Renal cortical epithelial cell (primary cell): Measurements from ENCODE around the gene CPNE2. TPM values are rescaled to one million over a fixed set of nuclear protein-coding genes. Genes with fewer than 3 reads are reported as not detected.

Source experiments
- DNase-seq: peaks from one replicate; pipeline ENCODE4 v3.0.0-alpha.2; 2011; ENCODE audit warnings: low read depth
- total RNA-seq: library from RNA; depleted of rRNA; stranded (reverse); fragments of >200 nt; gene quantifications from 2 replicates; pipeline ENCODE4 v1.2.3, GENCODE V29; 2014

The CPNE2 gene
- total RNA-seq, 1 donor from 2014 or later, result 32.2 TPM

DNA sequence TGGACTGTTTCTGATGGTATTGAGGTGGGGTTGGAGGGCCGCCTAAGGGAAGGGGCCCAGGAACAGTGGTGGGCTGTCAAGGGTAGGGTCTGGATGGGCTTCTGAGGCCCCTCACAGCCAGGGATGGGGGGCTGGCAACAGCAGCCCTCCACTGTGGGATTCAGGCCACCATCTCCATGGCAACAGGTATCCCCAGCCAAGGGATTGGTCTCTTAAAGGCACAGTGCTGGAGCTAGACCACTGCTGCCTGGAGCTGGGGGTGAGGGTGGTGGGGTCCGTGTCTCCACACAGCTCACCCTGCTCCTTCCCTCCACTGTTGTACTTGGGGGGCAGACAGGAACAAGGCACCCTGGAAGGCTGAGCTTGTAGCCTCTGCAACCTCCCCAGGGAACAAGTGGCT, 51.6 kb downstream of the CPNE2 start:
- no peak for DNase-seq

DNA sequence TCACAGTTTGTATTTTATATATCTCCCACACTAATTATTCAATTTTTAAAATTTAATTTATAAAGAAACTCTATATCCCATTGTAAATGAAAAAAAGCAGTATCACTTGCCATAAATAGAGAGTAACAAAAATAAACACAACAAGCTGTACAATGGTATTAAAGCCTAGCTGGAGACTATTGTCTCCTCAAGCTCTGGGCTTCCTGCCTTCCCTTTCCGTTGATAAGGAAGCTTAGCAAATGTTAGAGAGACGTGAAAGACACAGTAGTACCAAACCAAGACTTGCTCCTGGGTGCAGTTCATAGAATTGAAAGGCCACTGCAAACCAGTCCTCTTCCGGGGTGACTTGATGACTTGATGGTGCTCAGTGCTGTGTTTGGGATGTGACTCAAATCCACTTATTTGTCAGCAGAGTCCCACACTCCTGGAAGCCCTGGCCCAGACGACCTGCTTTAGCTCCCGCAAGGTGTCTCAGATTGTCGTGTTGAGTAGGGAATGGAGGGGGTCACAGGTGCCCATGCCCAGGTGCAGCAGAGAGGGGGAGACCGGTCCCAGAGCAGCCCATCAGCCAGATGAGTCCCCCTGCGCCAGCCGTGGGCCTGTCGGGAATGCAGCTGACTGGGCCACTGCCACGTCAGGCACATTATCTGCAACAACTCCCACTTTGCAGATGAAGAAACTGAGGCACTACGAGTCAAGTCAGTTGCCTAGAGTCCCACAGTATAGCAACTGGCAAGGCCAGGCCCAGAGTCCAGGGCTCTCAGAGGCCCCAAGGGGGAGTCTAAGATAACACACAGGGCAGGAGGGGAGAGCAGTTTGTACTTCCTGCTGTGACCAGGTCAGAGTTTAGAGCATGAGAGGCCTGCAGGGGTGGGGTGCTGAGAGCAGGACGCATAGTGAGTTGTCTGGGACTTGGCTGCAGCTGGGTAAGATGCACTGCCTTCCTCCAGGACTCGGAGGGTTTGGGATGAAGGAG, 53.0 kb downstream of the CPNE2 start:
- DNase-seq, result no peak

DNA sequence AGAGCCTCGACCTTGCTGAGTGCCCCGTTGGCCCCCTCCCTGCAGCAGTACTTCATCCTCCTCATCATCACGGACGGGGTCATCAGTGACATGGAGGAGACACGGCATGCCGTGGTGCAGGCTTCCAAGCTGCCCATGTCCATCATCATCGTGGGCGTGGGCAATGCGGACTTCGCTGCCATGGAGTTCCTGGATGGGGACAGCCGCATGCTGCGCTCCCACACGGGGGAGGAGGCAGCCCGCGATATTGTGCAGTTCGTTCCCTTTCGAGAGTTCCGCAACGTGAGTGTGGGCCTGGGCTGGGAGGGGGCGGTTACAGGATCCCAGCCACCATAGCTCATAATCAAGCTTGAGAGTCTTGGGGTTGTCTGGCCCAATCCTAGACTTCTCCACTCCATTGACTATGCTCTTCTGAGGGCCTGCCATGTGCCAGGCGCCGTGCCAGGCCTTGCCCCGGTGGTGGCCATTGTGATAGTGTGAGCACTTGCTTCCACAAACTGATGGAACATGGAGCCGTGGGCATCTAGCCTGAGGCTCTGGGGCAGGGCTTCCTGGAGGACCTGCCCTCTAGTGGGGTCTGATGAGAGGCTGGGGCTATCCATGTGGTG, 53.8 kb downstream of the CPNE2 start:
- DNase-seq, result no peak

DNA sequence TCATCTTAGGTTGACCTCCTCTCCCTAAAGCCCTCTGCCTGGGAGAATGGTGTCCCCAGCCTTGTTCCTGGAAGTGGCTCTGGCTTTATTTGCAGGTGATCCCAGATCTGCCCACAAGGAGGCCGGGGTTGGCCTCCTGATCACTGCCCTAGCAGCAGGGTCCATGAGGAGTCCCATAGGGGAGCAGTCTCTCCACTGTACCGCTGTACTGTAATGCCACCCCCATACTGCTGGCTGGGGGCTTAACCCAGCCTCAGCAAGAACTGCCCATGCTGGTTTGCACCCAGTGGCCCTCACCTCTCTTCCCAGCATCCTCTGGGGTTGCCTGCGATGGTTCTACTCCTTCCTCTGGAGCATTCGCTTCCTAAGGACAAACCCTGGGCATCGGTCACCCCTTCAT, 54.4 kb downstream of the CPNE2 start:
- DNase-seq, result no peak

DNA sequence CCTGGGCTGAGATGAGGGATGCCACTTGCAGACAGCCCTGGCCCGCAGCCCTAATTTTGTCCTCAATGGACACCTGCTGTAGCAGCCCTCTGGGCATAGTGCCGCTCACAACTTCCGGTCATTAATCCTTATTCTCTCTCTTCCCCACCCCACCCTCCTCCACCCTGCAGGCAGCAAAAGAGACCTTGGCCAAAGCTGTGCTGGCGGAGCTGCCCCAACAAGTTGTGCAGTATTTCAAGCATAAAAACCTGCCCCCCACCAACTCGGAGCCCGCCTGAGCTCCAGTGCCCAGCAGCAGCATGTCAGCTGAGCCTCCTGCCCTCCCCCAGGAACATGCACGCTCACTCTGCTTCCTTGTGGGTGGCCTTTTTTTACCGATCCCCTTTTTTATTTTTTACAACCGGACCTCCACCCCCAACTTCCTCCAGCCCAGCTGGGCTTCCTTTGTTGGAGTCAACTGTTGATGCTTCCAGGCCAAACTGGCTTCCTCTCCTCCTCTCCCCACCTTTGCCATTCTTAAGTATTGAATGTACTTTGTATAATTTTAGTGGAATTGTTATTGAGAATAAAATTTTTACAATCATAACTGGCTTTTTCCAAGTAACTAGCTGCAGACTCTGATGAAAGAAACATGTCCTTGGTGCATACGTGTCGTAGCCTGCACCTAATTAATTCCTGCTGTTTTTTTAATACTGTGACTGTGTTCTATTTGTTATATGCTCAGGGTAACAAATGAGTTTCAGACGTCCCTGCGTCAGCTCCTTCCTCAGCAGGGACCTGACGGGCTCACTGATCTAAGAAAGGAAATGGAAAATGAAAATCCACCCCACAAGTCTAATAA, 55.2 kb downstream of the CPNE2 start:
- DNase-seq, result no peak

DNA sequence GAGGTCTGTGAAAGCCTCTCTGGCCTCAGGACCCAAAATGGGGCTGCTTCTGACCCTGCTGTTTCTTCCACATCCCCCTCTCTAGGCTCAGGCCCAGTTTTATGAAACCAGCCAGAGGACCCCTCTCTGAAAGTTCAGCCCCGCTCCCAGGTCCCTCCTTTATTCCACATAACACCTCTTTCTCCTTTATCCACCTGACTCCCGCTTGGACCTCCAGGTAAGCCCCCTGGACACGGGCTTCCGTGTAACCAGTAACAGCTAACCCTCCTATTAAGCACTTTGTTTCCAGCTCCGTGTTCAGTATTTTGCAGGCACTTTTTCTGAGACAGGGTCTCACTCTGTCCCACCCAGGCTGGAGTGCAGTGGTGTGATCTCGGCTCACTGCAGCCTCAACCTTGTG, 56.1 kb downstream of the CPNE2 start:
- no peak for DNase-seq

DNA sequence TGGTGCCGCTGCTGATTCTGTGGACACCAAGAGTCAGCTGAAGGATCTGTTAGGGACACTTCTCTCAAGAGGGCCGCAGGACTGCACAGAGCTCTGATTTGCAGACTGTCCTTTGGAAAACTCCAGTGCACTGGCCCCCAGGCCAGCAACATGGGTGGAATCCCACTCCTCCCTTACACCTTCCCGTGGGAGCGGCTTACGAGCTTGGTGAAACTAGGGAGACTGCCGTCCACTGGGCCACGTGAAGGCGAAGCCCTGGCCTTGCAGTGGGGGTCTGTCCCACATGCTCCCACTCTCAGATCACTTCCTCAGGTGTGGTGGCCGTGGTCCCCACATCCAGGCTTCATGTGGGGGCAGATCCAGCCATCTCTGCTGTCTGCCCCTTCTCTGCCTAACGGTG, 57.0 kb downstream of the CPNE2 start:
- no peak for DNase-seq

DNA sequence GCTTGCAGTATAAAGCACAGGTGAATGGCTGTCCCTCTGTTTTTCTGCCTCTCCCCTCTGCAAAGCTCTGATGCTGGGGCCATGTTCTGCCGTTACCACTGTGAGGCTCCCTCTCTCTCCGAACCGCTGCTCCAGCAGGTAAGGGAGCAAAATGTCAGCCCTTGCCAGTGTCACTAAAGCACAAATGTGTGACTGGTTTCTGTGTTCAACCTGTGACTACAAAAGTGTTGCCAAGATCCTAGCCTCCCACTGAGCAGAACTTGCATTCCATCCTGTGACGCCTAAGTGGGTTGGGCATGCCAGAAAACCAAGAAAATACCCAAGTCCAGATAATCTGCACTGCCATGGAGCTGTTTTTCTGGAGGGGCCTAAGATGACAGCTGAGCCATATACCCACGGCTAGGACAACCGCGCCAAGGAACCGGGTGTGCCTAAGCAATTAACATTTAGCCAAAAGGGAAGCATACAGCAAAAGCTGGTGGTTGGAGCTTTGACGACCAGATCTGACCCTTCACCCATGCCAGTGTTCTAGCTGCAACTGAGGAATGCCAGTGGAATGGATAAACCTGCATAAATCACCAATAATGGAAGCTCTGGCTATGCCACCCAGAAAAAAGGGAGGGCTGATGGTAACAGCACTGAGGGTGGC, 58.4 kb downstream of the CPNE2 start:
- peak; percentile 32 for DNase-seq

DNA sequence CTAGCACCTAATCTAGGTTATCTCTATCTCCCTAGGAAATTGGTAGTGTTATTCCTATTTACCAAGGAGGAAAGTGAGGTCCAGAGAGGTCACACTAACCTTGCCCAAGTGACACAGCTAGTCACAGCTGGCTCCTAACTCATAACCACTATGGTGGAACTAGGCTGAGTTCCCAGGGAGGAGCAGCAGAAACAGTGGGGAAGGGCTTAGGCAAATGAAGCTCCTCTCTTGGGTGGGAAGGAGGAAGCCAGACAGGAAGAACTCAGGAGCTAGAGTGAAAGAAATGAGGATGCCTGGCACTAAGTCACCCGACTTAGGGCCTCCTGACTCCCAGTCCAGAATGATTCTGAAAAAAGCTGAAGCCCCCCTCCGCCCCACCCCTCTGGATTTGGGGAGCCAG, 59.0 kb downstream of the CPNE2 start:
- DNase-seq, result no peak

DNA sequence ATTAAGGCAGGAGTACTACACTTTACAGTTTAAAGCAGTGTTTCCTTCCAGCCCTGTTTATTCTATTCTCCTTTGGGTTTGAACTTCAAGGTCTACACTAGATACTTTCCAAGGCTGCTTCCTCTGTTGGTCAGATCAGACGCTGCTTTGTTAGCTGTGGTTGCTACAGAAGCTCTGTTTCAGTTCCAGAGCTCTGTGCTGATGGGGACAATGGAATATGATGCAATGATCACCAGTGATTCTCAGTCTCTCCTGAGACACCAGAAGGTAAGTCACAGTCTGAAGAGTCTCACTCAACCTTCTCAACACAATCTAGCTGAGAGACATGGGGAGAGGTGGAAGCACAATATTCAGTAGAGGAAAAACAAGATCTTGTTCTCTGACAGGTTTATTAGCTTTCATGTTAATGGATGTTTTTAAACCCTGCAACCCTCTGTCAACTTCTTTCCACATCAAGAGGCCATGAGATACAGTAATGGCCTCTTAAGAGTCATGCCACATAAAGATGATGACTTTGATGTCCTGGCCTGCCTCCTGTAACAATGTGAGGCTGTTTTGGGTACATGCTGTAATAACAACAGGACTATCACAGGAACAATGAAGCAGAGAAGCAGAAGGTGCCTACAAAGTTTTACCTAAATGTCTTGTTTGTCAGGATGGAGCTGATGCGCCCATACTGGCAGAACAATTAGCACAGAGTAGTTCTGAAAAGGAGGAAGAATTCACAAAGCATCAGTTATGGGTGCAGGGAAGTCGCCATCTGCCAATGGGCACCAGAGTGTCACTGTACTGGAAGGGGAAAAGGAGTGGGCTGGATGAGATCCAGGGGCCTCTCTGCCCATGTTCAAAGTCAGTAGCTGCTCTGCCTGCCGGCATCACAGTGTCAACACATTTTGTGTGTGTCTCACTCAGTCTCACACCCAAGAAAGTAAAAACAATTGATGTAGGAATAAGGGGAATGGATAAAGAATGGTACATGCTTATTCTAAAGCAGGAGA, 60.0 kb downstream of the CPNE2 start:
- no peak for DNase-seq

DNA sequence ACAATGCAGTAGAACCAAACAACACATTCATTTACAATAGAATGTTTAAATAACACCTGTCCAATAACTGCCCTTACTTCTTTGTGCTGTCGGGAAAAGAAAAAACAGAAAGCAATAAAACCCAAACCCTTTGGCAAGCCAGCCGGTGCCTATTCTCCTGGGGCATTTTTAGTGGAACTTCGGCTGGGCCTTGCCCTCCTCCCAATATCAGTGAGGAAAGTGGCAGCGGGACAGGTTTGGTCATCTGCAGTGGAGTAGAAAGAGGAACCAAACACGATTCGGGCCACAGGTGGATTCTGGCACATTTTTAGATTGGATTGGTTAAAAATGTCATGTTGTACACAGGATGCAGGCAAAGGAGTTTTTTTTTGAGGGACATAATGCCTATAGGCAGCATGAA, 61.5 kb downstream of the CPNE2 start:
- DNase-seq, result no peak

DNA sequence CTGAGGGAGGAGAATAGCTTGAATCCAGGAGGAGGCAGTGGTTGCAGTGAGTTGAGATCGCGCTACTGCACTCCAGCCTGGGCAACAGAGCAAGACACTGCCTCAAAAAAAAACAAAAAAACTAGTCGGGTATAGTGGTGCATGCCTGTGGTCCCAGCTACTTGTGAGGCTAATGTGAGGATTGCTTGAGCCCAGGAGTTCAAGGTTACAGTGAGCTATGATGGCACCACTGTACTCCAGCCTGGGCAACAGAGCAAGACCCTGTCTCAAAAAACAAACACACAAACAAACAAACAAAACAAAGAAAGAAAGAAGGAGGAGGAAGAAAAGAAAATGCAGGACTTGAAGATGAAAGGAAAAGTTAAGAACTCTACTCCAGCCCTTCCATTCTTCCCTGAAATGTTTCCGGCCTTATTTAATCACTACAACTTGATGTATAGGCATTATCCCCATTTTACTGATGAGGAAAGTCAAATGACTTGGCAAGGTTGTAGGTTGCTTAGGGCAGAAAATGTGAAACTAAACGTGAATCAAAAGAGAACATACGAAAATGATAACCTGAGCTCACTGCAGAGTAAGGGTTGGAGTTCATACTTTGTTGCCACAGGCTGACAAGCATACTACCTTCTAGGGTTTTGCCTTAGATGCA, 63.4 kb downstream of the CPNE2 start:
- no peak for DNase-seq

DNA sequence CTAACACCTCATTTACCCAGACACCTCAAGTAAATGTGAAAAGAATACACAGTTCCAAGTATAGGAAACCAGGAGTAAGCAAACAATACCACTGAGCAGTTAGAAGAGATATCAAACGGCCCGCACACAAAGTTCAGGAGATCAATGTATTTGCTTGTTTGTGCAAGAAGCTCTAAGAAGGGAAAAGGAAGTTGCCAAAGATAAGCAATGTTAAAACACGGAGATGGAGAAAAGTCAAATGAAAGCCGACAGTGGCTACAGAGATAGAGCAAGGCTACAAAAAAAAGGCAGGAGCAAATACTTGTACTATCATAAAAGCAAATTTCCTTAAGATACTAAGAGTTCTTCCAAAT, 63.9 kb downstream of the CPNE2 start:
- DNase-seq, result no peak

DNA sequence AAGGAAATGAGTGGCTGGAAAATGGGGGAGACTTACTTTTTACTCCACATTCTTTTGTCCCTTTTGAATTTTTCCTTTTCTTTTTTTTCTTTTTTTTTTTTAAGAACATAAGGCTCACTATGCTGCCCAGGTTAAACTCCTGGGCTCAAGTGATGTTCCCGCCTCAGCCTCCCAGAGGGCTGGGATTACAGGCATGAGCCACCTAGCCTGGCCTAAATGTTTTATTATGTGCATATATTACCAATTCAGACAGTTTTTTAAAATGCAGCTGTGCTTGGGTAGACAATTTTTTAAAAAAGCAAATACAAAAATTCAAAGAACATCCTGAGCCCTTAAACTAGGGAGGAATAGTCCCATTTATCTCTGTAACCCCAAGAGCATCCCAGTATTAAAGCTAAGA, 65.2 kb downstream of the CPNE2 start:
- DNase-seq, result no peak

DNA sequence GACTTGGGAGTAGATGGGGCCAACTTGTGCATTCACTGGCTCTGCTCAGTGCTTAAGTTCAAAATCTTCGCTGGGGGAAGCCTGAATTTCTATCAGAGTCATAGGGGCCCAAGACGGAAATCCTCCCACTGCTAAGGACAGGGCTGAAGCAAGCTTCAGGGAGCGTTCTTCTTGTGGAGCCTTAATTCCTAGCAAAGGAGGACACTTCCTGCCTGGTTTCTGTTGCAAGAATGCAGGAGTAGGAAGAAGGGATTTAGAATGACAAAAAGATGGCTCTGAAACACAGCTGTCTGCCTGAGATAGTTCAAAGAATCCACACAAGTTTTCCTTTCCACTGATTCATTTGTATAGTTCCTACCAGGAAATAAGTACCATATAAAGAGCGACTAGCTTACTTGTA, 67.1 kb downstream of the CPNE2 start:
- DNase-seq, result no peak

DNA sequence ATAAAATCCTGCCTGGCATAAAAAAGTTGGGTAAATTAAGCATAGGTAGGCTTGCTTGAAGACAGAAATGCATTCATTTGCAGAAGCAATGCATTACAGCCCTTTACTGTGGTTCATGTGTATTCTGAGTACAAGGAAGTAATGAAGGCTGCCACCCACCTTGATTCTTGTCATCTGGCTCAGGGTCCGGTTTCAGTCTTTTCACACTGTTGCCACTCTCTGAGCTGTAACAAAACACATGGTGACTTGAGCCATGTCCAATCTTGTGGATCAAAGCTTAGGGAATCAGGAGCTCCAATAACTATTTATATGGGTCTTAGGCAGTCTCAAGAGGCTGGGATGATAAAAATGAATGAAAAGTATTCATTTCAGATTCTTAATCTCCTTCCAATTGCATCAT, 71.5 kb downstream of the CPNE2 start:
- DNase-seq, result no peak

DNA sequence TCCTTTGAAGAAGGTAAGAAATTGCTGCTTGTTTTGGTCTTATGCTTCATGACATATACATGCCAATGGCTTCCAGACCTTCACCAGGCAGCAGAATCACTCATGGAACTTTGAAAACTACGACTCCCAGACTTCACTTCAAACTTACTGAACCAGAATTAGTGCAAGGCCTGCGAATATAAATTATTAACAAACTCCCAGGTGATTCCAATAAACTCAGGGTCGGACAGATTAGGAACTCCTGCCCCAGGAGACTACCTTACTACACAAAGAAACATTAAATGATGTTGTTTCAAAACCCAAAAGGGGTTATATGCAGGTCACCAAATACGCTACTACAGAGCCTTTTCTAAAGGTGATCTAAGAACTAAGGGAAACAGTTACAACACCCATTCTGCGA, 73.1 kb downstream of the CPNE2 start:
- no peak for DNase-seq

DNA sequence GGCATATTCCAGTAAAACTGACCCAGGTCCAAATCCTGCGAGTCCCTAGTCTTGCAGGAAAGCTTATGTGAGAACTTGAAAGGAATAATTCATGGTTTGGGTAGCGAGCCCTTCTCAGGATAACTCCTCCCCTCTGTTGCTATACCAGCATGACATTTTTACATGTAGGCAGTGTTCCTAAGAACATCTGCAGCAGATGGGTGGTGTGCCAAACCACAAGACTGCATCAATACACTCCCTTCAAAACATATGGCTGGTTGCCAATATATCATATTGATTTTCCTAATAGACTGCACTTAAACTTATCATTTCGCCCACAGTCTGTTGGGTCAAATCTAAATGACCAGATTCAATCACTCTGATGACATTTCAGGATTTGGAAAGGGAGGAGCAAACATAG, 73.6 kb downstream of the CPNE2 start:
- no peak for DNase-seq

DNA sequence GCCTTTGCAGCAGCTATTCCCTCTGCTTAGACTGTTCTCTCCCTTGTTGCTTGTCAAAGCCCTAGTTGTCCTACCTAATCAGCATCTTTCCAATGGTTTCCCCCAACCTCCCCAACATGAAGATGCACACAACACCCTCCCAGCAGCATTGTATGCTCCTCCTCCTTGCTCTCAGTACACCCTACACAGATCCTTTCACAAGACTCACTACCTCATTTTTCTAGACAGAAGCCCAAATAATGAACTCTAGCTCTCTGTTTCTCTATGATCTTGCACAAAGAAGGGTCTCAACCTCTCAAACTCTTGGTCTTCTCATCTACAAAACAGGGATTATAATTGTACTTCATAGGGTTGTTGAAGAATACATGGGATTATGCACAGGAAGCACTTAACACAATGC, 74.1 kb downstream of the CPNE2 start:
- DNase-seq, result no peak

DNA sequence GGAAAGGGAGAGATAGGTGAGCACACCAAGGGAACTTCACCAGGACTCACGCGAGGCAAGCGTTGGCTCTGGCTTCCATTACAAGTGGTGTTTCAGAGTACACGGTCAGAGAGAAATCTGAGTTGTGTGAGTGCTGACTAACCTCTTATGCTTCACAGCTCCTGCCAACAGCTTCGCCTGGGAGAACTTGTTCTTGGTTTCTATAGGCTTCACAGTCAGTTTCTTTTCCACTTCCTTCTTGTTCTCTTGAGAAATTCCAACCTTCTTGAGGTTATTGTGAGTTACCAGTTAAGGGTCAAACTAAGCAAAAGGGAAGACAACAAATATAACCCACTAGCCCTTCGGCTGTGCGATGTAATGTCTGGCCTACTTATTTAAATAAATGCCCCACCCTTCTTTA, 74.6 kb downstream of the CPNE2 start:
- peak; percentile 55 for DNase-seq
